H4 (cell line): ENCODE results near the gene RTRAF. TPM values are rescaled to one million over a fixed set of nuclear protein-coding genes. Genes with fewer than 3 reads are reported as not detected.

Experiments used
- DNase-seq: peaks from one replicate; pipeline ENCODE4 v3.0.0-alpha.2; 2015; ENCODE audit warnings: low spot score
- total RNA-seq: library from RNA; depleted of rRNA; stranded (reverse); fragments of >200 nt; shearing (Covaris generic); gene quantifications from 2 replicates; pipeline ENCODE4 v1.2.3, GENCODE V29; 2014; rRNA removed

RTRAF gene
- total RNA-seq, 1 experiment from 2014 or later = 175 TPM

GRCh38 chr14:52049721-52050588 lies 60.6 kb downstream of the RTRAF start:
- DNase-seq = no peak

DNA sequence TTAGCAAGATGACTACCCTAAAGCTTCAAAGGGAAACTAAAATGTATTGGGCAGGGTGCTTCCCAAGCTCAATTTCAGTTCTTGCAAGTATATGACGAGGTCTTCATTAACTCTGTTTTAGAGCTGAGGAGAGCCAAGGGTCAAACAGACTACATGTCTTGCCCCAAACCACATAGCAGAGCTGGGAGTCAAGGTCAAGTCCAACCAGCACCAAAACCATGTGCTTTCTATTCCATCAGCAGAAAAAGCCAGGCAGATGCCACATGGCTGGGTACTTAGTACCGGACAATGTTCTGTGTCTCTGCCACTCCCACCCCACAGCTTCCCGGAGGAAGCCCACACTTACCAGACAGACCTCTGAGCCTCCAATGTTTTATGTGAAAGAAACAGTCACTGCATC lies 61.9 kb downstream of the RTRAF start:
- DNase-seq = no peak

GRCh38 chr14:52051871-52052270 lies 62.5 kb downstream of the RTRAF start:
- DNase-seq = no peak

DNA sequence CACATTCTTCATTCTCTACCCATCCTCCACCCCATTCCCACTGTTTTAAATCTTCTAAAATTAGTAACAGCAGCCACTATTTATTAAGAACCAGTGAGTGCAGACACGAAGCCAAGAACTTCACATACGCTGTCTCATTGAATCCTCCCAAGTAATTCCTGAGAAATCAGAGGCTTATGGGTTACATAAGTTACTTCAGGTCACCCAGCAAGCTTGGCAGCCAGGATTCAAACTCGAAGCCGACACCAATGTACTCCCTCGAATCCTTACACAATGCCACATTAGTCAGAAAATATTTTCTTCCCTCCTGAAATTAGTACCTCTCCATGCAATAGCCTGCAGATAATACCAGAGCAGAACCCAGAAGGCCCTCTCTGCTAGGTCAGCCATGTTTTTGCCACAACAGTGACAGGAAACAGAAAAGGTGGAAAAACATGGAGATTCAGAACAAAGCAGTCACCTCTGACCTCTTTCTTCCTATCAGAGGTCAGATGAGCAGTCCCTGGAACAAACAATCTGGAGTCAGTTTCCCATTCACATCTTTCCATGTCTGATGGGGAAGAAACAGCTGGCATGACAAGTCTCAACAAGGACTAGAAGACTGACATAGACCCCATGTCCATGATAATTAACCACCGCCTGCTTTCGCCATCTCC lies 63.1 kb downstream of the RTRAF start:
- no peak for DNase-seq

- DNase-seq = no peak
Measured at GRCh38 chr14:52053044-52053443, 63.7 kb downstream of the RTRAF start.

DNA sequence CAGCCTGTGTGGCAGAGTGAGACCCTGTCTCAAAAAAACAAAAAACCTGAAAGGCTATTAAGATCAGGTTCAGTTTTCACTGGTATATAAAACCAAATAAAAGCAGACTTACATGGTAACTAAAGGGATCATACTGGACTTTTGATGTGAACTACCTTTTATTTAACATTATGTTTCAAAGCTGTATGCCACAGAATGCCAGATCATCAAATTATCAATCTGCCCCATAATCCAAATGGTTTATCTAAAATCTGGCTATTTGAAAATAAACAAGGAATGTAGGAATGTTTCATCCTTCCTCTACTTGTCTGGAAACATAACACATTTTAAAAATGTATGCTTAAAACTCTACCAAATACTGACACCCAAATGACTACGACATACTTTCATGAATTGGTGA lies 65.3 kb downstream of the RTRAF start:
- DNase-seq = no peak

DNA sequence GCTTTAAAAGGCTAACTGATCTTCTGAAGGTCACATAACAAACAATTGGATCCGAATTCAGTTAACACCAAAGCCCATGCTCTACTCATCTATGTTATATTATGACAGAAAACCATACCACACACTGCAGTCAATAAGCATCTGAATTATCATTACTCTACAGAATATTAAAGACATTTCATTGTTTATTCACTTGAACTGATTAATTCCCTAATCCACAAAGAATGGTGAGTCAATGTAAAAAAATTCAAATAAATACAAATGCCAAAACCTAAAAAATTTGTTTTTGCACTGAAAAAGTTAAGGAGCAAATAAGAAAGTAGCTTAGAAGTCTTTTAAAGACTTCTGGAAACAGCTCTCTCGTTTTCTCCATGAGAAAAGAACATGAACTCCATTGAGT lies 65.8 kb downstream of the RTRAF start:
- DNase-seq = no peak

- DNase-seq = no peak
Measured at GRCh38 chr14:52058341-52058740, 69.0 kb downstream of the RTRAF start.

- DNase-seq = no peak
Measured at GRCh38 chr14:52059649-52060048, 70.3 kb downstream of the RTRAF start.

GRCh38 chr14:52060080-52060479 lies 70.7 kb downstream of the RTRAF start:
- DNase-seq = no peak

Other genes with a start within 250 kb of the RTRAF start
- gene GNG2, start 128.9 kb upstream of the RTRAF start, total RNA-seq = 22.1 and 32.3 TPM in 2 replicates
- 20.9 and 22.2 TPM in 2 replicates for gene NID2, start 79.5 kb downstream of the RTRAF start, total RNA-seq